Inferior parietal cortex (tissue), 1 donor: ENCODE measurements around the gene ATAD3C.
"Not testable (repeated sequence)": the region's sequence is repeated elsewhere in the genome, so short reads cannot be mapped to it uniquely, and the experiment has no call there.

Experiments used
- DNase-seq: peaks from one replicate; pipeline ENCODE4 v3.0.0-alpha.2; 2016; ENCODE audit errors: extremely low spot score

The ATAD3C gene

GRCh38 chr1:1508775-1509464, 59.4 kb downstream of the ATAD3C start:
- DNase-seq: not testable (repeated sequence)

- not testable (repeated sequence) for DNase-seq
Measured at GRCh38 chr1:1509465-1509850, 60.0 kb downstream of the ATAD3C start.

GRCh38 chr1:1510912-1511532, 61.5 kb downstream of the ATAD3C start:
- peak; percentile 5 for DNase-seq

- peak; percentile 98 for DNase-seq
Measured at GRCh38 chr1:1511533-1512285, 62.2 kb downstream of the ATAD3C start, which contains the start of gene ATAD3A. ATAD3A (plus strand) TSS chr1:1512162; CDS start chr1:1512269, 107 bp downstream.

GRCh38 chr1:1512425-1512824, 62.9 kb downstream of the ATAD3C start:
- not testable (repeated sequence) for DNase-seq

GRCh38 chr1:1513675-1514074, 64.2 kb downstream of the ATAD3C start:
- not testable (repeated sequence) for DNase-seq

GRCh38 chr1:1514376-1514775, 64.9 kb downstream of the ATAD3C start:
- DNase-seq: not testable (repeated sequence)

GRCh38 chr1:1516923-1517322, 67.4 kb downstream of the ATAD3C start:
- not testable (repeated sequence) for DNase-seq

- no peak for DNase-seq
Measured at GRCh38 chr1:1517973-1518620, 68.6 kb downstream of the ATAD3C start.

- not testable (repeated sequence) for DNase-seq
Measured at GRCh38 chr1:1518621-1519007, 69.1 kb downstream of the ATAD3C start.
